ENCODE data around the gene LYG1.
"Not testable (repeated sequence)": the region's sequence is repeated elsewhere in the genome, so short reads cannot be mapped to it uniquely, and the experiment has no call there.

The LYG1 gene

GRCh38 chr2:99301097-99301496, at the start of gene LYG1:
Gene LYG1, minus strand, starts transcription at chr2:99301197. Its CDS starts 5,527 bp downstream, at chr2:99295670.
- DNase-seq, result not testable (repeated sequence)

DNA sequence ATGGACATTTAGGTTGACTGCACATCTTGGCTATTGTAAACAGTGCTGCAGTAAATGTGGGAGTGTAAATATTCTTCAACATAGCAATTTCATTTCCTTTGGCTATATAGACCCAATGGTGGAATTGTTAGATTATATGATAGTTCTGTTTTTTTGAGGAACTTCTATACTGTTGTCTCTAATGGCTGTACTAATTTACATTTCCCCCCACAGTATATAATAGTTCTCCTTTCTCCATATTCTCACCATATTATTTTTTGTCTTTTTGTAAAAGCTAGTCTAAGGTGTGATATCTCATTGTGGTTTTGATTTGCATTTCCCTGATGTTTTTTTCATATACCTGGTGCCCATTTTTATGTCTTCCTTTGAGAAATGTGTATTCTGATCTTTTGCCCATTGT, 49.2 kb upstream of the LYG1 start:
- no peak for DNase-seq

DNA sequence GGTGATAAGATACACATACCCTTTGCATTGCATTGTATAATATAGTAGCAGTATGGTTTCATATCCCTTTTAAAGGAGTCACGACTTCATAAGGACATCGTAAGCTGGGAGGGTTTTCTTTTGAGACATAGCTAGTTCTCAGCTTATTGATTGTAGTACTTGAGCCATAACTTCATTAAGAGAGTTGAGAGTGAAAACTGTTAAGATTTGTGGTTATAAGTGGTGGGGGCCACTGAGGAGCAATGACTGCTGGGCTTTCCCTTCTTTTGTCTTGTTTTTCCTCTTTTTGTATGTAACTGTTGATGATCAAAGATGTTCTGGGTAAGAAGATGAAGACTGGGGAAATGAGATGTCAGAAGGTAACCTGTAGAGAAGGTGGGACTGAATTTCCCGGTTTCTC, 47.2 kb upstream of the LYG1 start:
- no peak for DNase-seq

DNA sequence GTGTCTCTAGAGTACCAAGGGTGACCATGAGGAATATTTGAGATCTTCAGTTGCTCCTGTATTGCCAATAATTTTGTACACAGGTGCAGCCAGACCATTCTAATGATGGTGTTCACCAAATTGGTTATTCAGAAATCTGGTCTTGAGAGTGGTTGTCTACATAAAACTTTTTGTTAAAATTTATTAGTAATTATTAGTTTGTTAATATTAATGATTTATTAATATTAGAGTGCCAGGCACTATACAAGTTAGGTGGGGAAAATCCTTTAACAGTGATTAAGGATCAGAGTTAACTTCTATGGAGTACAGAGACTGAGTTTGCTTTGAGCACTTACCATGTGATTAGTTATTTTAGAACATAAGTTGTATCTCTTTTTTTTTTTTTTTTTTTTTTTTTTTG, 45.2 kb upstream of the LYG1 start:
- DNase-seq, result no peak

DNA sequence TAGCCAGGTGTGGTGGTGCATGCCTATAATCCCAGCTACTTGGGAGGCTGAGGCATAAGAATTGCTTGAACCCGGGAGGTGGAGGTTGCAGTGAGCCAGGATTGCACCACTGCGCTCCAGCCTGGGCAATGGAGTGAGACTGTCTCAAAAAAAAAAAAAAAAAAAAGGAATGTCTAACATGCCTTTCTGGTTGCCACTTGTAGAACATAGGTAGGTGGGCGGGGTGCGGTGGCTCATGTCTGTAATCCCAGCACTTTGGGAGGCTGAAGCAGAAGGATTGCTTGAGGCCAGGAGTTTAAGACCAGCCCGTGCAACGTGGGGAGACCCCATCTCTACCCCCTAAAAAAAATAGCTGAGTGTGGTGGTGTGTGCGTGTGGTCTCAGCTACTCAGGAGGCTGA, 44.4 kb upstream of the LYG1 start:
- DNase-seq, result not testable (repeated sequence)

DNA sequence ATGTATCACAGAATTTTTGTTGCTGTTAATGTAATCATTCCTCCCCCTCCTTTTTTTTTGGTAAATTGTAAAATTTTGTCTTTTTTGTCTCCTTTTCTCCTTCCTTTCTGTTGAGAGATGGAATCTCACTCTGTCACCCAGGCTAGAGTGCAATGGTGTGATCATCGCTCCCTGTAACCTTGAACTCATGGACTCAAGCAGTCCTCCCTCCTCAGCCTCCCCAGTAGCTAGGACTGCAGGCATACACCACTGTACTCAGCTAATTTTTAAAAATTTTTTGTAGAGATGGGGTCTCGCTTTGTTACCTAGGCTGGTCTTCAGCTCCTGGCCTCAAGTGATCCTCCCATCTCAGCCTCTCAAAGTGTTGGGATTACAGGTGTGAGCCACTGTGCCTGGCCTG, 41.5 kb upstream of the LYG1 start:
- no peak for DNase-seq

DNA sequence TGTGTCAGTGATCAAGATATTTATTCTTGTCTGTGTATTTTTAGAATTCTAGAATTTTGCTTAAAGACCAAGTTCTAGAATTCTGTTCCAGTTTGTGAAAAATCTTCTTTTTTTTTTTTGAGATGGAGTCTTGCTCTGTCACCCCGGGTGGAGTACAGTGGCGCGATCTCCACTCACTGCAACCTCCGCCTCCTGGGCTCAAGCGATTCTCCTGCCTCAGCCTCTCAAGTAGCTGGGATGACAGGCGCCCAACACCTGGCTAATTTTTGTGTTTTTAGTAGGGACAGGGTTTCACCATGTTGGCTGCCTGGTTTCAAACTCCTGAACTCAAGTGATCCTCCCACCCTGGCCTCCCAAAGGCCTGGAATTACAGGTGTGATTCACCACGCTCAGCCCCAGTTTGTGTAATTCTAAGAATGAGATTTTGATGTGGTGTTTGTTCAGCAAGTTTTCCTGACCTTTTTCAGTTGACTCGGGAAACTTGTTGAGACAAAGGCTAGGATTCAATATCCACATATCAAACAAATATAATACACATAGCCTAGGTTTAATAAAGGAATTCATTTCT, 39.8 kb upstream of the LYG1 start:
- DNase-seq, result no peak

GRCh38 chr2:99338029-99338585, 37.1 kb upstream of the LYG1 start:
- DNase-seq, result no peak

DNA sequence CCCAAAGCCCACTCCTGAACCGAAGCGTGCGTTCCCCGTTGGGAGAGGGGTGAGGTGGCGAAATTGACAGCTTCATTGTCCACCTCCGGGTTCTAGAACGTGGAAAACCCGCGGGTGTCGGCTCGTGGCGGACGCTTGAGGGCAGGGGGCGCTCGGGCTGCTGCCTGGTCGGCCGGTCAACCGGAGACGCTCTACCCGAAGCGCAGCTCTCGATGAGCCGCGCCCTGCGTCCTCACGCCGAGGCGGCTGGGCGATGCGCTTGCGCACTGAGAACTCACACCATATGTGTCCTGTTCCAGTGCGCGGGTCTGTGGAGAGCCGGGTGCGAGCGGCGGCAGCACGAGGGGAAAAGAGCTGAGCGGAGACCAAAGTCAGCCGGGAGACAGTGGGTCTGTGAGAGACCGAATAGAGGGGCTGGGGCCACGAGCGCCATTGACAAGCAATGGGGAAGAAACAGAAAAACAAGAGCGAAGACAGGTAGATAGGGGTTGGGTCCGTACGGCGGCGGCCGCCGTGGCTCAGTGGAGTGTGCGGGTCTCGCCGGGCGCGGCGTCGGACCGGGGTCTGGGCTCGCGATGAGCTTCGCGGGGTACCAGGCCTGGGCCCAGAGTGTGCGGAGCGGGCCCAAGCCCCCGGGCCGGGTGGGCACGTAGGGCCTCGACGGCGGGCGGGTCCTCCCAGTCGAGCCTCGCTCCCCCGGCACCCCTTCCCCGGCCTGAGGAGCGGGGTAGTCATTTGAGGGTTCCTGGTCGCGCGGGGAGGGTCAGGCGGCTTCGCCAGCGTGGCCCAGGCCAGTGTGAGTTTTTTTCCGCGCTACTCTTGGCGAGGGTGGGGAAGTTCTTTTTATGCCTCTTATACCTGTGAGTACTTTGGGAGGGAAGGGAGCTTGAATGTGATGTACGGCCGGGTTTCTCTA, 36.4 kb upstream of the LYG1 start, which contains the start of gene EIF5B:
EIF5B (plus strand) TSS at position 277 of the 916 bp plus-strand sequence; CDS start at position 443, 166 bp downstream.
- peak; percentile 95 for DNase-seq

GRCh38 chr2:99336804-99337112, 35.8 kb upstream of the LYG1 start:
- no peak for DNase-seq

- peak; percentile 98 for DNase-seq
Measured at GRCh38 chr2:99335911-99336803, 35.2 kb upstream of the LYG1 start, which contains the start of gene TXNDC9. Gene TXNDC9, minus strand, starts transcription at chr2:99336333. Its CDS starts 3,123 bp downstream, at chr2:99333210.

DNA sequence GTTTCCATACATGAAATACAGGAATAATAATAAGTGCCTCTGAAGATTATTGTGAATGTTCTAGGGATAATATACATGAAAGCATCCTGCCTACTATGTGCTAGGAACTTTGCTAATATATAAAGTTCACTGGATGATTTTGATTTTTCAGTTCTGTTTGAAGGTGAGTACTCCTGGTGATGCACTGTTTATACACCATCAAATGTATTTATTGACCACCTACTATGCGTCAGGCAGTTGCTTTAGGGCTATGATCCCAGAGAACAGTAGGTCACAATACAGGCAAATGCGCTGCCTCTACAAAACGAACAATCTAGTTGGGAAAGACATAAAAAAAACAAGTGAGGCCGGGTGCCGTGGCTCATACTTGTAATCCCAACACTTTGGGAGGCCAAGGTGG, 24.4 kb upstream of the LYG1 start:
- no peak for DNase-seq

DNA sequence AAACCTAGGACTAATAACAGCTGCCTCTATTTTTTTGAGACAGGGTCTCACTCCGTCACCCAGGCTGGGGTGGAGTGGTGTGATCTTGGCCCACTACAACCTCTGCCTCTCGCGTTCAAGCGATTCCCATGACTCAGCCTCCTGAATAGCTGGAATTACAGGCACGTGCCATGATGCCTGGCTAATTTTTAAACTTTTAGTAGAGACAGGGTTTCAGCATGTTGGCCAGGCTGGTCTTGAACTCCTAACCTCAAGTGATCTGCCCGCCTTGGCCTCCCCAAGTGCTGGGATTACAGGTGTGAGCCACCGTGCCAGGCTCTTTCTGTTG, 16.8 kb upstream of the LYG1 start:
- not testable (repeated sequence) for DNase-seq

DNA sequence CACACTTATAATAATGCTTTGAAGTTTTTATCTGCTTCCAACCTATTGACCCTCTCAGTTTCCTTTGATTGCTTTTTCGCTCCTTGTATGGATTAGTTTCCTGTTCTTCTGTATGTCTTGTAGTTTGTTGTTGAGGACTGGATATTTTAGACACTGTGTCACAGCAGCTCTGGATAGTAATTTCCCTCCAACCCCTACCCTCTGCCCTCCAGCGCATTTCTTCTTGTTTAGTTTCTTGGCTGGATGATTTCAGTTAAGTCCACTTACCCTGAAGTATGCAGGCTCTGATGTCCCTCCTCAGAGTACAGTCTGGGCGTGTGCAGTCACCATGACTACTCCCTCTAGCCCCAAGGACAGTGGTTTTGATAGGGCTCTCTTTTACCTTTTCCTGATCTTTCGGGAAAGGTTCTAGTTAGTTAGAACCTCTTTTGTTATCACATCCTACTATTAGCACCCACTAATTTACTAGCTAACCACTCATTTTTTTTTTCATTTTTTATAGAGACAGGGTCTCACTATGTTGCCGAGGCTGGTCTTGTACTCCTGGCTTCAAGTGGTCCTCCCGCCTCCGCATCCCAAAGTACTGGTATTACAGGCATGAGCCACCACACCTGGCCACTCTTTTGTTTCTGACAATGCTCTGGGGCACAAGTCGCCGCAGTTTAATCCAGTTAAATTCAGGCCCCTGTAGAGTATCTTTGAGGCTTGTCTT, 16.3 kb upstream of the LYG1 start:
- DNase-seq, result no peak

- no peak for DNase-seq
Measured at GRCh38 chr2:99299580-99299979, 1.4 kb downstream of the LYG1 start.

DNA sequence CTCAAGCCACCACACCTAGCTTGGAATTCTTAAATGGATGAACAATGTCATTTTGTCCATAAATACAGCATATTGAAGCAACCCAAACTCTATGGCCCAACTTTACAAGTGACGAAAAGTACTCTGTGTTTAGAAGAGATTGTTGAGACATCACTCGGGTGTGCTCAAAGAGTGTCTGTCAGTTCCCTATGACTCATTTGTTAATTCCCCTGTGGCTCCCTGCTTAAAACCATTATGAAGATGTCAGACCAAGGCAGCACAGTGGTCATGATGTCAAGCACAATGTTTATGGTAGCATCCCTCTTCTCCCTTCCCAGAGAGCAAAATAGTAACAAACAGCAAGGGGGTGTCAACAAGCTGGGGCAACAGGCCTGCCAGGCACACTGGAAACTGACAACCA, 3.0 kb downstream of the LYG1 start:
- no peak for DNase-seq

GRCh38 chr2:99285526-99285925, 15.5 kb downstream of the LYG1 start:
- DNase-seq, result no peak

DNA sequence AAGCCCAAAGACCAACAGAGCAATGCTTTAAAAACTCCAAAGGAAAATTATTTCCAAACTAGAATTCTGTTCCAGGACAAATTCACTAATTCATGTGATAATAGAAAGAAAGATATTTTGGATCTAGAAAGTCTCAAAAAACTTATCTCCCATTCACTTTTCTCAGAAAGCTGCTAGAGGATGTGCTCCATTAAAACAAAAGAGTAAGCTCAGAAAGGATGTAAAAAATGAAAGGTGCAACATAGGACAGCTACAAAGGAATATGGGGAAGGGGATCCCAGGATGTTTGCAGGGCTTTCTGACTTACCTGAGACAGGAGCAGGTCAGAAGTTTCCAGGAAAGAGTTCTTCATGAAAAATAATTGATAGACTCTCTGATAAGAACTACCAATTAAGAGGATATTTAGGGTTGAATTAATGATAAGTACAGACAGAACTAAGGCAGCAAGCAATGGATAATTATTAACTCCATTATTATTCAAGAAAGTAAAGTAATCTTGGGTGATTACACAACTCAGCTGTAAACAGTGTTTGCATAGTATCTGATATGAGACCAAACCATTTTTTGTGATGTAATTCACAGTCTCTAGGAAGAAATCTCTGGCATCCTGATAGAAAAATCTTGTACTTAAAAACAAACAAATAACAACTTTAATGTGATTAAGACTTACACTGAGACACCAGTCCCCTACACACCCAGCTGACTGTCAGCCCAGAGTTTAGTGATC, 20.9 kb downstream of the LYG1 start:
- DNase-seq, result no peak

DNA sequence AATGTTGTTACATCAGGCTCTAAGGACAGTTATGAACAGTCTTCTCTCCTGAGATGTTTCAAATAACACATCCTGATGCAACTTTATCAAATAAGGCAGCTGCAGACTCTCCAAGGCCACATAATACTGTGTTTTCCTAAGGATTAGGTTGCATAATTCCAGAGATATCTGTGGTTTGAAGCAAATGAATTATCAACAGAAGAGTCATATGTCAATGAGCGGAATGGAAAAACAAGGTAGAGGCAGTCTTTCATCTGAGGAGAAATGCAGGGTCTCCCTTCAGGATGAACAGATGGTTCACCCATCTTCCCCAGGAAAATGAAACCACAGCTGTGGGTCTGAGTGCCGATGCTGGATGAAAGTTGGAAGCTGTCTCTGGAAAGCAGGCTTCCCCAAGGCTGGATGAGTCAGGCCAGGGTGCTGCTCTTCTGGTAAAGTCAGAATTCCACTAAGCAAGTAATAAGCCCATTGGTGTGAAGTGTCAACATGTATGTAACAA, 22.2 kb downstream of the LYG1 start:
- DNase-seq, result no peak

- not testable (repeated sequence) for DNase-seq
Measured at GRCh38 chr2:99278195-99278765, 22.7 kb downstream of the LYG1 start.

DNA sequence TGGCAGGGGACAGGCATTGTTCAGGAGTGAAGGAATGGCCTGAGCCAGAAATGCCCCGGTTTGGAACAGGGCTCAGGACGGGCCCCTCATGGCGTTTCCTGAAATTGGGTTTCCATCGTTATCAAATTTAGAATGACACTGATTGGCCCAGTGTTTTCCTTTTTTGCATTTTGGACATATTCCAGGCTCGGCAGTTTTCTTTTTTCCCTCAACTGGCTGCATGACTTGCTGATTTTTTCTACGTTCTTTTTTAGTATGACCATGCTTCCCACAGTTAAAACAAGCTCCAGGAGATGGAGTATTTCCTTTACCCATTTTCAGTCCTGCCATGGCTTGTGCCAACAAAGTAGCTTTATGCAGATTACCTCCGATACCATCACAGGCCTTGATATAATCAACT, 25.1 kb downstream of the LYG1 start:
- DNase-seq, result no peak
